ENCODE results near the gene GABRA4.

DNA sequence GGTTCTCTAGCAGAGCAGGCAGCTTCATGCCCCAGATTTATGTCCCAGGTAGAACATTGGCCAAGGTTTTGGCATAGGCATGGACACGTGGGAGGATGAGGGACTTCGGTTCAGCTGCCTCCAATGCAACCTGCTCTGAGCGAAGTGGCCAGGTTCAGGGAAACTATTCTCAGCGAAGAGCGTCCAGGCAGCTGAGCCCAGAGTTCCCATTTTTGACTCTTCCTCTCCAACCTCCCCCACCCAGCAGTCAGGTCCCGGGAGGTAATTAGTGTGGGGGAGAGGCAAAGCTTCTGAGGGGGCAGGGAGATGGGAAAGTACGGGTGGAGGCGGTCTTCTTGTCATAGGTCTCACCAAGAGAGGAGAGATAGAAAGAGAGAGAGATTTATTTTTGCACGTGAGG, 1.0 kb downstream of the GABRA4 start:
- TF ChIP-seq, protein P1, sequence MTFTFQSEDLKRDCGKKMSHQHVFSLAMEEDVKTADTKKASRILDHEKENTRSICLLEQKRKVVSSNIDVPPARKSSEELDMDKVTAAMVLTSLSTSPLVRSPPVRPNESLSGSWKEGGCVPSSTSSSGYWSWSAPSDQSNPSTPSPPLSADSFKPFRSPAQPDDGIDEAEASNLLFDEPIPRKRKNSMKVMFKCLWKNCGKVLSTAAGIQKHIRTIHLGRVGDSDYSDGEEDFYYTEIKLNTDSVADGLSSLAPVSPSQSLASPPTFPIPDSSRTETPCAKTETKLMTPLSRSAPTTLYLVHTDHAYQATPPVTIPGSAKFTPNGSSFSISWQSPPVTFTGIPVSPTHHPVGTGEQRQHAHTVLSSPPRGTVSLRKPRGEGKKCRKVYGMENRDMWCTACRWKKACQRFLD (tag by site-specific recombination; IDR thresholded peaks at IDR 0.05), result no peak
- TF ChIP-seq, protein P2, sequence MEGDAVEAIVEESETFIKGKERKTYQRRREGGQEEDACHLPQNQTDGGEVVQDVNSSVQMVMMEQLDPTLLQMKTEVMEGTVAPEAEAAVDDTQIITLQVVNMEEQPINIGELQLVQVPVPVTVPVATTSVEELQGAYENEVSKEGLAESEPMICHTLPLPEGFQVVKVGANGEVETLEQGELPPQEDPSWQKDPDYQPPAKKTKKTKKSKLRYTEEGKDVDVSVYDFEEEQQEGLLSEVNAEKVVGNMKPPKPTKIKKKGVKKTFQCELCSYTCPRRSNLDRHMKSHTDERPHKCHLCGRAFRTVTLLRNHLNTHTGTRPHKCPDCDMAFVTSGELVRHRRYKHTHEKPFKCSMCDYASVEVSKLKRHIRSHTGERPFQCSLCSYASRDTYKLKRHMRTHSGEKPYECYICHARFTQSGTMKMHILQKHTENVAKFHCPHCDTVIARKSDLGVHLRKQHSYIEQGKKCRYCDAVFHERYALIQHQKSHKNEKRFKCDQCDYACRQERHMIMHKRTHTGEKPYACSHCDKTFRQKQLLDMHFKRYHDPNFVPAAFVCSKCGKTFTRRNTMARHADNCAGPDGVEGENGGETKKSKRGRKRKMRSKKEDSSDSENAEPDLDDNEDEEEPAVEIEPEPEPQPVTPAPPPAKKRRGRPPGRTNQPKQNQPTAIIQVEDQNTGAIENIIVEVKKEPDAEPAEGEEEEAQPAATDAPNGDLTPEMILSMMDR (tag by site-specific recombination; IDR thresholded peaks at IDR 0.05), result no peak
- TF ChIP-seq ZNF785 (tag by site-specific recombination; IDR thresholded peaks at IDR 0.05) (no peak), ZNF561 (tag by site-specific recombination; IDR thresholded peaks at IDR 0.05; ENCODE audit: borderline replicate concordance) (no peak), ZNF416 (tag by site-specific recombination; IDR thresholded peaks at IDR 0.05) (no peak), ZNF239 (tag by site-specific recombination; IDR thresholded peaks at IDR 0.05) (no peak)
- TF ChIP-seq, protein P3, sequence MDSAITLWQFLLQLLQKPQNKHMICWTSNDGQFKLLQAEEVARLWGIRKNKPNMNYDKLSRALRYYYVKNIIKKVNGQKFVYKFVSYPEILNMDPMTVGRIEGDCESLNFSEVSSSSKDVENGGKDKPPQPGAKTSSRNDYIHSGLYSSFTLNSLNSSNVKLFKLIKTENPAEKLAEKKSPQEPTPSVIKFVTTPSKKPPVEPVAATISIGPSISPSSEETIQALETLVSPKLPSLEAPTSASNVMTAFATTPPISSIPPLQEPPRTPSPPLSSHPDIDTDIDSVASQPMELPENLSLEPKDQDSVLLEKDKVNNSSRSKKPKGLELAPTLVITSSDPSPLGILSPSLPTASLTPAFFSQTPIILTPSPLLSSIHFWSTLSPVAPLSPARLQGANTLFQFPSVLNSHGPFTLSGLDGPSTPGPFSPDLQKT (IDR thresholded peaks at IDR 0.05; ENCODE audit: borderline replicate concordance, low read depth, low read length), result no peak
